ENCODE data around the gene SCOC. TPM values are rescaled to one million over a fixed set of nuclear protein-coding genes. Genes with fewer than 3 reads are reported as not detected.

SCOC gene
- total and polyA plus RNA-seq, 10 donors, result 22.3 to 45.1 (median 28.6) TPM

DNA sequence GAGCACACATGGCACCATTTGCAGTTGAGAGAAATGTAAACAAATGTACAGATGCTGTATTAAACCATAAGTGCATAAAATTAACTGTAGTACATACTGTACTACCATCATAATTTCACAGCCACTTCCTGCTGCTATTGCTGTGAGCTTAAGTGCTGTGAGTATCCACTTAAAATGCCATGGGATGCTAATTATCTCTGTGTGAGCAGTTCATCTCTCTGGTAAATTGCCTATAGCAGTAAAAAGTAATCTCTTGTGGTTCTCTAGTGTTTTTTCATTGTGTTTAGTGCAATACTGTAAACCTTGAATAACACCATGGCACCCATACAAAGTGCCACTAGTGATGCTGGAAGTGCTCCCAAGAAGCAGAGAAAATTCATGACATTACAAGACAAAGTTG, 9.9 kb upstream of the SCOC start:
- TF ChIP-seq POLR2AphosphoS5 (IDR thresholded peaks at IDR 0.05) (no peak), CTCF (IDR thresholded peaks at IDR 0.05 in 8 of 11, conservative IDR thresholded peaks at IDR 0.05 in 3 of 11) (no peak), POLR2A (IDR thresholded peaks at IDR 0.05) (no peak)
- intact Hi-C loops (cut with DNase I; ENCODE audit: low total_unique reads), result loop anchor here (5.0 kb wide), 2 partner anchors 244 to 489 kb away; no protein-coding TSS in a partner anchor
- Histone ChIP-seq H3K36me3 (no peaks in the 10 kb centered on the region), H3K4me3 (no peak overlapping the region), H3K9me3 (no peaks in the 10 kb centered on the region), H3K27me3 (replicated peaks in 1 of 7) (no peaks in the 10 kb centered on the region), H3K4me1 (peaks cover 0 to 6% (median 5%) of the 10 kb centered on the region in 6 donors), H3K27ac (no peak overlapping the region)
- no peak for DNase-seq

DNA sequence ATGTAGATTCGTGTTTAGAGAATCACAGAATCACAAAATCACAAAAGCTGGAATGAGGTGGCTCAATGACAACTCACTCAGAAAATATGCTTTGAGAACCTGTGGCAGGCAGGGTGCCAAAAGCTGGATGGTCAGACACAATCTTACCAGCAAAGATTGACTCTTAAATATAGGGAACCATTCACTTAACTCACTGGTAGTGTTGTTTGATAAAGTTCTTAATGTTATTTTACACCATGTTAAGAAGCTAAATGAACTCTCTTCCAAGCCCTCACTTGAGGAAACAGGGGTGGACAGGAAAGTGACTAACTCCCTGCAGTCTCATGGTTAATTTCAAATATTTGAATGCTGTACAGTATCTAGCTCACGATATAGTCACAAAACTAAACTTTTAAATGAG, 5.7 kb upstream of the SCOC start:
- 82 to 93% (median 88%) methylated on average over 2 of the region's 2 CpGs for WGBS, 5 donors
- no peak for TF ChIP-seq POLR2AphosphoS5 (IDR thresholded peaks at IDR 0.05)
- TF ChIP-seq CTCF (IDR thresholded peaks at IDR 0.05 in 8 of 11, conservative IDR thresholded peaks at IDR 0.05 in 3 of 11), result no peak
- TF ChIP-seq POLR2A (IDR thresholded peaks at IDR 0.05), result no peak

GRCh38 chr4:140368686-140369085, 4.8 kb upstream of the SCOC start:
- no peak overlapping the region for H3K27ac ChIP-seq
- no peak for DNase-seq
- no peaks in the 10 kb centered on the region for H3K9me3 ChIP-seq
- intact Hi-C loops (cut with DNase I; ENCODE audit: low total_unique reads), result no loop called here
- H3K36me3 ChIP-seq, result no peaks in the 10 kb centered on the region
- peaks cover 0 to 10% (median 7%) of the 10 kb centered on the region in 6 donors for H3K4me1 ChIP-seq
- WGBS, 5 donors, result 81 to 88% (median 84%) methylated on average over 3 of the region's 3 CpGs
- no peaks in the 10 kb centered on the region for H3K27me3 ChIP-seq (replicated peaks in 1 of 7)
- no peak overlapping the region for H3K4me3 ChIP-seq
- no peak for TF ChIP-seq CTCF (IDR thresholded peaks at IDR 0.05 in 8 of 11, conservative IDR thresholded peaks at IDR 0.05 in 3 of 11)
- no peak for TF ChIP-seq POLR2A (IDR thresholded peaks at IDR 0.05)
- TF ChIP-seq POLR2AphosphoS5 (IDR thresholded peaks at IDR 0.05), result no peak

More for the DNA sequence above, 5.7 kb upstream of the SCOC start:
- intact Hi-C loops (cut with DNase I; ENCODE audit: low total_unique reads), result no loop called here
- H3K27me3 ChIP-seq (replicated peaks in 1 of 7), result no peaks in the 10 kb centered on the region
- H3K36me3 ChIP-seq, result no peaks in the 10 kb centered on the region
- no peak overlapping the region for H3K4me3 ChIP-seq
- H3K4me1 ChIP-seq, result peaks cover 0 to 8% (median 6%) of the 10 kb centered on the region in 6 donors
- no peak for DNase-seq
- H3K9me3 ChIP-seq, result no peaks in the 10 kb centered on the region
- no peak overlapping the region for H3K27ac ChIP-seq

GRCh38 chr4:140372751-140373327, 607 bp upstream of the SCOC start:
- intact Hi-C loops (cut with DNase I; ENCODE audit: low total_unique reads), result no loop called here
- TF ChIP-seq CTCF (IDR thresholded peaks at IDR 0.05 in 8 of 11, conservative IDR thresholded peaks at IDR 0.05 in 3 of 11) (peak in 9 of 11 experiments; percentile 14 to 53 (median 36)), POLR2AphosphoS5 (IDR thresholded peaks at IDR 0.05) (no peak), POLR2A (IDR thresholded peaks at IDR 0.05) (peak in 1 of 3 donors; percentile 50)
- H3K9me3 ChIP-seq, result no peaks in the 10 kb centered on the region
- H3K27ac ChIP-seq, result peak overlapping the region; percentile 55 to 93 (median 88)
- peak overlapping the region; percentile 79 to 97 (median 92) for H3K4me3 ChIP-seq
- peaks cover 10 to 46% (median 33%) of the 10 kb centered on the region in 6 donors for H3K4me1 ChIP-seq
- WGBS, 5 donors, result 1% methylated on average over 21 of the region's 21 CpGs
- H3K36me3 ChIP-seq, result no peaks in the 10 kb centered on the region
- H3K27me3 ChIP-seq (replicated peaks in 1 of 7), result no peaks in the 10 kb centered on the region
- DNase-seq, result no peak
